Head of caudate nucleus (tissue), 42 donors: ENCODE results near the gene MYBPH.

Experiments used
- DNase-seq, 42 donors: peaks; one replicate each; pipeline versions ENCODE4 v3.0.0 to v3.0.0-alpha.2; 2020 to 2021; ENCODE audit warnings: mixed read lengths in 7 of 42
- intact Hi-C: fragments of 100-400 bp; cut with DNase I; formaldehyde crosslinking; loops from one replicate; pipeline ENCODE4 v1.15.0; 2022

Gene MYBPH

GRCh38 chr1:203126866-203127665 lies 48.6 kb downstream of the MYBPH start:
- DNase-seq: peak in 3 of 42 donors; percentile 15 to 42 (median 25)
- intact Hi-C loops: loop anchor here (5.0 kb wide), 1 partner anchor 90 kb away; no protein-coding TSS in a partner anchor

GRCh38 chr1:203126151-203126865 lies 49.3 kb downstream of the MYBPH start:
- intact Hi-C loops: loop anchor here (5.0 kb wide), 1 partner anchor 89 kb away; no protein-coding TSS in a partner anchor
- DNase-seq: peak in 5 of 42 donors; percentile 30 to 63 (median 44)

- intact Hi-C loops: loop anchor here (5.0 kb wide), 1 partner anchor 87 kb away; no protein-coding TSS in a partner anchor
- peak in 1 of 42 donors; percentile 13 for DNase-seq
Observed at GRCh38 chr1:203124546-203125317, 50.9 kb downstream of the MYBPH start.

- intact Hi-C loops: no loop called here
- DNase-seq: peak in 2 of 42 donors; percentile 7 to 14
Observed at GRCh38 chr1:203124011-203124410, 51.6 kb downstream of the MYBPH start.

GRCh38 chr1:203122159-203122558 lies 53.5 kb downstream of the MYBPH start:
- intact Hi-C loops: no loop called here
- peak in 1 of 42 donors; percentile 11 for DNase-seq

GRCh38 chr1:203121186-203122015 lies 54.2 kb downstream of the MYBPH start:
- intact Hi-C loops: no loop called here
- DNase-seq: peak in 2 of 42 donors; percentile 17 to 40

GRCh38 chr1:203120325-203121153 lies 55.1 kb downstream of the MYBPH start:
- intact Hi-C loops: no loop called here
- DNase-seq: peak in 2 of 42 donors; percentile 8 to 43
